ENCODE measurements around the gene DYNLRB1. TPM values are rescaled to one million over a fixed set of nuclear protein-coding genes. Genes with fewer than 3 reads are reported as not detected.

Gene DYNLRB1
- total and polyA plus RNA-seq, 12 donors: 145 to 586 (median 224) TPM

- Histone ChIP-seq H3K27me3 (no peaks in the 10 kb centered on the region), H3K4me1 (replicated peaks in 1 of 2) (no peaks in the 10 kb centered on the region), H3K27ac (no peak overlapping the region), H3K9me3 (replicated peaks in 1 of 3) (no peaks in the 10 kb centered on the region), H3K36me3 (replicated peaks in 1 of 2) (peaks cover 0 to 2% of the 10 kb centered on the region in 2 donors), H3K4me3 (no peak overlapping the region)
- TF ChIP-seq POLR2A (IDR thresholded peaks at IDR 0.05) (no peak), CTCF (IDR thresholded peaks at IDR 0.05) (no peak)
- WGBS, 4 donors: 80 to 95% (median 94%) methylated on average over 6 to 7 of the region's 7 CpGs
- peak in 2 of 7 donors; percentile 10 to 47 for DNase-seq
- intact Hi-C loops (cut with DNase I): loop anchor here (5.0 to 10.0 kb wide), 3 partner anchors 125 to 187 kb away; partner anchors contain the start of gene TP53INP2 (in 2 of the 2)
Observed at GRCh38 chr20:34579979-34580940, 64.0 kb downstream of the DYNLRB1 start.

DNA sequence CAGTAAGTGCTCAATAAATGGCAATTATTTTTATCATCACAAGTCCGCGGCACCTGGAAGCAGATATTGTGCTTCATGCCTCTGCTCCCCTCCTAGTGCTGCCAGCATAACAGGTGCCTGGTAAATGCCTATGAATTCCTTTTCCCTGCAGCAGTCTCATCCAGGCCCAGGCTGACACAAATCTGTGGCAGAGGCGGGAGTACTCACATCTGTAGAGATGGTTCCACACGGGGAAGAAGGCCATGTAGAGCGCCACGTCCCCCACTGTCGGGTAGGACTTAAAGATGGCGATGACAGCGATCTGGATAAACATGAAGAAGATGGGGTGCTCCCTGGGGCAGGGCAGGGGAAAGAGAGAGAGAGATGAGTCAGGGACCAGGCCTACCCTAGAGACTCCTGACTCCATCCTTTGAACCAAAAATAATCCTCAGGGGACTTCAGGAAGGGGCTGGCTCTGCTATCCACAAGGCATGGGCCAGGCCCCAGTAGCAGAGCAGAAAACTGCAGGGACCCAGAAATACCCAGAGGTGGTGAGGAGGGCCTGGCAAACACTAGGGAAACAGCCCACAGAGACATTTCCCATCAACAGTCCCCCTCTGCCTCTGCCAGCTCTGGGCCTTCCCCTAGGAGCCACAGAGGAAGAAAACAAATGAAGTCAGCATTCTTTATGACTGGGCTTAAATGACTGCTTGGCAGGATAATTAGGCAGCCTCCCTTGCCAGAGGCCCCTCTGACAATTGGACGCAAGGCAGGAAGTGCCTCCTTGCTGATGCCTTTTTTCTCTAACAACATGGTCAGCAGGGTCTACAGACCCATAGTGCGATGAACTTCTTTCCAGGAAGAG, 65.3 kb downstream of the DYNLRB1 start:
- TF ChIP-seq CTCF (IDR thresholded peaks at IDR 0.05) (no peak), POLR2A (IDR thresholded peaks at IDR 0.05) (no peak)
- Histone ChIP-seq H3K4me1 (replicated peaks in 1 of 2) (no peaks in the 10 kb centered on the region), H3K27me3 (no peaks in the 10 kb centered on the region), H3K27ac (peak overlapping the region in 2 of 5 donors; percentile 61 to 66), H3K9me3 (replicated peaks in 1 of 3) (no peaks in the 10 kb centered on the region), H3K36me3 (replicated peaks in 1 of 2) (peaks cover 0 to 4% of the 10 kb centered on the region in 2 donors), H3K4me3 (no peak overlapping the region)
- intact Hi-C loops (cut with DNase I): loop anchor here in 1 of 2 donors (5.0 kb wide), 1 partner anchor 186 kb away; no protein-coding TSS in a partner anchor
- DNase-seq: peak in 2 of 7 donors; percentile 16 to 62
- WGBS, 4 donors: 84 to 89% (median 87%) methylated on average over 11 of the region's 11 CpGs

DNA sequence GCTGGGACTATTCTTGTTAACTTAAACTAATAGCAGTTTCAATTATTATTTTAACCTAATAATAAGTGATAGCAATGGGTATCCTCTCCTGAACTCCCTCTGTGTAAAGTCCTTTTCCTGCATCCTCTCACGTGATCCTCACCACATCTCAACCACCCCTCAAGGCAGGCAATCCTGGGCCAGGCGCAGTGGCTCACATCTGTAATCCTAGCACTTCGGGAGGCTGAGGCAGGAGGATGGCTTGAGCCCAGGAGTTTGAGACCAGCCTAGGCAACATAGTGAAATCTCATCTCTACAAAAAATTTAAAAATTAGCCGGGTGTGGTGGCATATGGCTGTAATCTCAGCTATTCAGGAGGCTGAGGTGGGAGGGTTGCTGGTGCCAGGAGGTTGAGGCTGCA, 66.0 kb downstream of the DYNLRB1 start:
- peak in 2 of 7 donors; percentile 7 to 33 for DNase-seq
- intact Hi-C loops (cut with DNase I): loop anchor here in 1 of 2 donors (5.0 kb wide), 1 partner anchor 185 kb away; no protein-coding TSS in a partner anchor
- Histone ChIP-seq H3K4me1 (replicated peaks in 1 of 2) (no peaks in the 10 kb centered on the region), H3K36me3 (replicated peaks in 1 of 2) (peaks cover 0 to 4% of the 10 kb centered on the region in 2 donors), H3K9me3 (replicated peaks in 1 of 3) (no peaks in the 10 kb centered on the region), H3K27ac (peak overlapping the region in 2 of 5 donors; percentile 61 to 66), H3K27me3 (no peaks in the 10 kb centered on the region), H3K4me3 (no peak overlapping the region)
- 78 to 88% (median 86%) methylated on average over 4 of the region's 4 CpGs for WGBS, 4 donors
- TF ChIP-seq CTCF (IDR thresholded peaks at IDR 0.05) (no peak), POLR2A (IDR thresholded peaks at IDR 0.05) (no peak)
